Upper lobe of left lung (tissue), 6 donors: ENCODE data around the gene GMDS. TPM values are rescaled to one million over a fixed set of nuclear protein-coding genes. Genes with fewer than 3 reads are reported as not detected.
A peak's percentile ranks its signal among the peaks of the same experiment; 100 is the strongest.

ENCODE experiments used
- ATAC-seq, 2 donors: fragments of 200-7000 bp; cut with Tn5 transposase; one replicate each; pipeline ENCODE4 v1.9.1; 2022; ENCODE audit warnings: mild to moderate bottlenecking in 2 of 2, moderate library complexity in 2 of 2; ENCODE audit not compliant: low FRiP score in 2 of 2
- DNase-seq, 2 donors: peaks; one replicate each; pipeline ENCODE4 v3.0.0-alpha.2; 2019 to 2020
- H3K27ac ChIP-seq, 4 donors: fragments of 200-600 bp; sonication (generic); one replicate each; pipeline ENCODE4 v1.5.1; 2016 to 2019
- H3K27me3 ChIP-seq, 4 donors: fragments of 200-600 bp; sonication (generic); one replicate each; pipeline ENCODE4 v1.5.1; 2017 to 2019
- H3K36me3 ChIP-seq, 4 donors: fragments of 200-600 bp; sonication (generic); one replicate each; pipeline ENCODE4 v1.5.1; 2016 to 2019
- H3K4me1 ChIP-seq, 4 donors: fragments of 200-600 bp; sonication (generic); one replicate each; pipeline ENCODE4 v1.5.1; 2018 to 2019
- H3K4me3 ChIP-seq, 4 donors: fragments of 200-600 bp; sonication (generic); one replicate each; pipeline ENCODE4 v1.5.1; 2017 to 2019; ENCODE audit warnings: mild to moderate bottlenecking in 2 of 4, moderate library complexity in 1 of 4
- H3K9me3 ChIP-seq, 4 donors: fragments of 200-600 bp; sonication (generic); one replicate each; pipeline ENCODE4 v1.5.1; 2018 to 2019
- EP300 ChIP-seq, 4 donors: sonication (generic); formaldehyde crosslinking; IDR thresholded peaks; one replicate each; pipeline ENCODE4 v1.5.1; 2017; ENCODE audit warnings: antibody characterized with exemption in 4 of 4, control low read depth in 2 of 4
- POLR2A ChIP-seq, 4 donors: fragments of 450-650 bp; IDR thresholded peaks; one replicate each; pipeline ENCODE4 v1.5.1; 2016 to 2017; ENCODE audit warnings: antibody characterized with exemption in 4 of 4, mild to moderate bottlenecking in 2 of 4
- POLR2AphosphoS5 ChIP-seq, 2 donors: sonication (generic); formaldehyde crosslinking; IDR thresholded peaks; one replicate each; pipeline ENCODE4 v1.5.1; 2017; ENCODE audit warnings: antibody characterized with exemption in 2 of 2
- WGBS, 2 donors: methylation state at CpG; one replicate each; pipeline ENCODE4 v1.1.5; 2017 to 2018; 5-methylcytosine and 5-hydroxymethylcytosine counted together
- total RNA-seq, 6 donors: library from RNA; depleted of rRNA in 4 of 6; stranded (reverse); fragments of >200 nt in 4 of 6; gene quantifications; one replicate each; pipeline versions ENCODE4 v1.1.0 to v1.2.1, GENCODE V29; 2016 to 2021
- TF ChIP-seq, protein P1 (sequence below), 6 experiments: fragments of 450-650 bp in 4 of 6; fragments of 200-600 bp in 2 of 6; sonication (generic) in 2 of 6; IDR thresholded peaks; one replicate each; pipeline ENCODE4 v1.5.1; 2016 to 2019; ENCODE audit warnings: antibody characterized with exemption in 6 of 6
- donor health status: DM: no; HTN: no; CAD: no; lungs with moderate emphysema.
- donor health status: DM: no; HTN: yes; CAD: no; lungs with severe emphysema.

Gene GMDS
- total RNA-seq, 6 donors from 2014 or later, result 7.6 to 17.8 (median 14.1) TPM

DNA sequence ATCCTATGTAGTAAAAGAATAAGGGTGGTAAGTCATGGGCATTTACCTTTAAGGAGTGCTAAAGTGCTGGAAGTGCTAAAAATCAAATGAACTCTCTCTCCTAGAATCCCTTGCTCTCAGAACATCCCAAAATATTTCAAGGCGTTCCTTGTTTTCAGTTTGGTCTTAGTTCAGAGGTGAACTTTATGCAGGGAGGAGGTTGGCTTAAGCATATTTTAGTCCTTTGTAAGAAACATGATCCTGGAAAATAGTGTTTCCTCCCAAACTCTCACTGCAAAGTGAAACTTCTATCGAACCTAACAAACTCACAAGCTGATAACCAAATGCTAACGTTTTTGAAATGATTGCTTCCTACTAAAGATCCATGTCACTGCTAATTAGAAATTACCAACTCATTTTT, 404.3 kb downstream of the GMDS start:
- no peak overlapping the region for H3K27ac ChIP-seq
- no peak for DNase-seq
- ATAC-seq, result no peak

DNA sequence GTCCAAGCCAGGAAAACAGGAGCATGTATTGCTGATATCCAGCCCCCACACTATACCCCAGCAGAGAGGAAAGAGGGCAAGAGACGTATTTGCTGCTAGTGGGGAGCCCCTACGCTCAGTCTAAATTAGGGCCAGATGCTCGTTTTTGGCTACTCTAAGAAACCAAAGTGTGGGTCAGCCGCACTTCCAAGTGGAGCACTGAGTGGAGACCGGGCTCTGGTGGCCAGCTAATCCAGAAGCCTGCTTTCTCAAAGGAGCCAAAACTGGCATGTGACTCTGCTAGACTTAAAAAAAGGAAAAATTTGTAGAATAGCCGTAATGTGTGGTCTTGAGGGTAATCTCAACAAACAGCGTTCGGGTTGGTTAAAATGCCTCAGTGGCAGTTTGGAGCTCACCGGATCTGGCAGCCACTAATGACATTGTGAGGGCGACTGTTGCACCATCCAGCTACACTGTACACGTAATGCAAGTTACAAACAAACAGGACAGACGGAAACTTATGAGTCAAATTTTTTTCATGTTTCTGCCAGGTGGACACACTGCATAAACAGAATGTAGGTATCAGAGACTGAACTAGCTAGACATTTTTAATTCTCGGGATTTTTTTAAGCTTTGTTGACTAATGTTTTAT, 404.8 kb downstream of the GMDS start:
- no peak for DNase-seq
- WGBS, 2 donors, result 92 to 94% methylated on average over 13 of the region's 13 CpGs
- H3K4me3 ChIP-seq, result no peak overlapping the region
- peak in 1 of 2 donors; percentile 60 for ATAC-seq
- H3K36me3 ChIP-seq, result no peaks in the 10 kb centered on the region
- peaks cover 0 to 2% (median 0%) of the 10 kb centered on the region in 4 donors for H3K9me3 ChIP-seq
- no peaks in the 10 kb centered on the region for H3K27me3 ChIP-seq
- peaks cover 0 to 7% (median 2%) of the 10 kb centered on the region in 4 donors for H3K4me1 ChIP-seq
- TF ChIP-seq POLR2AphosphoS5 (IDR thresholded peaks at IDR 0.05), result no peak
- TF ChIP-seq EP300 (IDR thresholded peaks at IDR 0.05), result no peak
- TF ChIP-seq POLR2A (IDR thresholded peaks at IDR 0.05), result no peak
- TF ChIP-seq, protein P1, sequence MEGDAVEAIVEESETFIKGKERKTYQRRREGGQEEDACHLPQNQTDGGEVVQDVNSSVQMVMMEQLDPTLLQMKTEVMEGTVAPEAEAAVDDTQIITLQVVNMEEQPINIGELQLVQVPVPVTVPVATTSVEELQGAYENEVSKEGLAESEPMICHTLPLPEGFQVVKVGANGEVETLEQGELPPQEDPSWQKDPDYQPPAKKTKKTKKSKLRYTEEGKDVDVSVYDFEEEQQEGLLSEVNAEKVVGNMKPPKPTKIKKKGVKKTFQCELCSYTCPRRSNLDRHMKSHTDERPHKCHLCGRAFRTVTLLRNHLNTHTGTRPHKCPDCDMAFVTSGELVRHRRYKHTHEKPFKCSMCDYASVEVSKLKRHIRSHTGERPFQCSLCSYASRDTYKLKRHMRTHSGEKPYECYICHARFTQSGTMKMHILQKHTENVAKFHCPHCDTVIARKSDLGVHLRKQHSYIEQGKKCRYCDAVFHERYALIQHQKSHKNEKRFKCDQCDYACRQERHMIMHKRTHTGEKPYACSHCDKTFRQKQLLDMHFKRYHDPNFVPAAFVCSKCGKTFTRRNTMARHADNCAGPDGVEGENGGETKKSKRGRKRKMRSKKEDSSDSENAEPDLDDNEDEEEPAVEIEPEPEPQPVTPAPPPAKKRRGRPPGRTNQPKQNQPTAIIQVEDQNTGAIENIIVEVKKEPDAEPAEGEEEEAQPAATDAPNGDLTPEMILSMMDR (IDR thresholded peaks at IDR 0.05), result no peak
- no peak overlapping the region for H3K27ac ChIP-seq

More for the DNA sequence above, 404.3 kb downstream of the GMDS start:
- Histone ChIP-seq H3K4me3 (no peak overlapping the region), H3K4me1 (peaks cover 0 to 7% (median 2%) of the 10 kb centered on the region in 4 donors), H3K27me3 (no peaks in the 10 kb centered on the region), H3K36me3 (no peaks in the 10 kb centered on the region), H3K9me3 (peaks cover 0 to 3% (median 0%) of the 10 kb centered on the region in 4 donors)
- TF ChIP-seq POLR2A (IDR thresholded peaks at IDR 0.05) (no peak), EP300 (IDR thresholded peaks at IDR 0.05) (no peak), POLR2AphosphoS5 (IDR thresholded peaks at IDR 0.05) (no peak)
- TF ChIP-seq, protein P1 (IDR thresholded peaks at IDR 0.05), result no peak
- WGBS, 2 donors, result 67 to 74% methylated on average over 3 of the region's 3 CpGs

DNA sequence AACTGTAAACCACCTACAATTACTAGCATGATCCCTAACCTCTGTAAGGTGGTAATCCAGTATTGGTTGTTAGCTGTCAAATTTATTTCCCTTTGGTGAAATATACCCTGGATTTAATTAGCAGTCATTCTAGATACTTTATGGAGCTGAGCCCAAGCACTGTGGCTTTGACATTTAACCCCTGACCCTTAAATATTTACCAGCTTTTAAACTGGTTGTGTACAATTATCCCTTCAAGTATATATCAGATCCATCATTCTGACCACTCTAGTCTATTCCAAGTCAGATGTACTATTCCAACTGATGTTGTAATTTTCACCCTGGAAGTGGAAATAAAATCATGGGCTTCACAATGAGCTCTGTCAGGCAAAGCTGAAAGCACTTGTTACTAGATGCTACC, 406.0 kb downstream of the GMDS start:
- no peak for TF ChIP-seq POLR2AphosphoS5 (IDR thresholded peaks at IDR 0.05)
- TF ChIP-seq EP300 (IDR thresholded peaks at IDR 0.05), result no peak
- TF ChIP-seq, protein P1 (IDR thresholded peaks at IDR 0.05), result no peak
- no peak for TF ChIP-seq POLR2A (IDR thresholded peaks at IDR 0.05)
- H3K4me3 ChIP-seq, result no peak overlapping the region

DNA sequence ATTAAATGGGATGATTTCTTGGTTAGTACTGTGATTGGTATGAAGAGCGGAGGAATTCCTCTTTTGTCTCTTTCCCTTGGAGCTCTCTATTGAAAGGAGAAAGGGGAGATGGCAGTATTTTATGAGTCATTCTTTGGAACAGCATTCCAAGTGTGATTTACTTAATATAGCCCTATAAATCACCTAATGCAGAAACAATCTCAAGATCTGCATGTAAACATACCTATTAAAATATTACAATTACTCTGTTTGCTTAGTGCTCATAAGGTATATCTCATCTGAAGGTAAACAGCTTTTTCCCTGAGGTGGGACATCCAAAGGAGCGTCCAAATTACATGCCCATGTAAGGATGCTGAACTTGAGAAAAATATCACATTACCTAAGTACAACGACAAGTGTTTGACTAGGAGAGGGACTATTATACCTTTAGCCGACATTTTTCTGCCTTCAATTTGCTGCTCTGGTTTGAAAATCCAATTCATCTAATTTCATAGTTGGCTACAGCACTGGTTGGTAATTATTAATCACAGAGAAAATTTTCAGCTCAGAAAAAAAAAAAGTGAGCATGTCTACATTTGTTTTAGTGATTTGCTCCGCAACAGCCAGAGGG, 406.7 kb downstream of the GMDS start:
- WGBS, 2 donors, result 79 to 83% methylated on average over 5 of the region's 5 CpGs
- Histone ChIP-seq H3K9me3 (no peaks in the 10 kb centered on the region), H3K27me3 (no peaks in the 10 kb centered on the region), H3K36me3 (no peaks in the 10 kb centered on the region), H3K4me1 (peaks cover 0 to 7% (median 2%) of the 10 kb centered on the region in 4 donors), H3K4me3 (no peak overlapping the region), H3K27ac (no peak overlapping the region)
- DNase-seq (no peak), ATAC-seq (no peak)
- TF ChIP-seq EP300 (IDR thresholded peaks at IDR 0.05), result no peak
- TF ChIP-seq POLR2A (IDR thresholded peaks at IDR 0.05), result no peak
- TF ChIP-seq, protein P1 (IDR thresholded peaks at IDR 0.05), result no peak
- TF ChIP-seq POLR2AphosphoS5 (IDR thresholded peaks at IDR 0.05), result no peak

More for the DNA sequence above, 406.0 kb downstream of the GMDS start:
- no peak for ATAC-seq
- no peaks in the 10 kb centered on the region for H3K9me3 ChIP-seq
- peaks cover 0 to 7% (median 2%) of the 10 kb centered on the region in 4 donors for H3K4me1 ChIP-seq
- DNase-seq, result no peak
- no peak overlapping the region for H3K27ac ChIP-seq
- no peaks in the 10 kb centered on the region for H3K36me3 ChIP-seq
- H3K27me3 ChIP-seq, result no peaks in the 10 kb centered on the region
